ENCODE results near the gene PHACTR3.

DNA sequence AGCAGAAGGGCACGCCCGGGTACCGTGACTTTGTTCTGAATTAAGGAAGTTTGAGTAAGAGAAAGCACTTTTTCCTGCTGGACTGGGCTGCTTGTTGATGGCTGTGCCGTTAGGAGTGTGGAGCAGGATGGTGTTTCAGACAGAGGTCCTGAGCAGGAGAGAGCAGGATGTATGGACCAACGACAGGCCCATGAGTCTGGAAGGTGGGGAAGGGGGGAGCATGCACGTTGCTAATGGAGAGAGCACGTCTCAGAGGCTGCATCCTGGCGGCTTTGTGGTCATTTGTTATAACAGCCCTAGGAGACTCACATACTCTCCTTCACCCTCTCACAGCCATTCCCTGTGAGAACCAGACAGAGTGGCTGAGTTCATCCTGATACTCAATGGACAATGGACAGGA lies 56.8 kb downstream of the PHACTR3 start:
- TF ChIP-seq CTCF (IDR thresholded peaks at IDR 0.05) (no peak), POLR2A (IDR thresholded peaks at IDR 0.05) (no peak)
